ENCODE measurements around the gene PACC1. TPM values are rescaled to one million over a fixed set of nuclear protein-coding genes. Genes with fewer than 3 reads are reported as not detected.
"Not testable (repeated sequence)": the region's sequence is repeated elsewhere in the genome, so short reads cannot be mapped to it uniquely, and the experiment has no call there.

The PACC1 gene
- total RNA-seq, 1 experiment from 2014 or later = 14.8 TPM

GRCh38 chr1:212359794-212360479, 54.7 kb downstream of the PACC1 start:
- no peak for DNase-seq (ENCODE audit: low read depth)
- in situ Hi-C loops (cut with HindIII; ENCODE audit: low pct_unique_long_range_greater_than_20kb, low sequenced_read_pairs) = no loop called here

DNA sequence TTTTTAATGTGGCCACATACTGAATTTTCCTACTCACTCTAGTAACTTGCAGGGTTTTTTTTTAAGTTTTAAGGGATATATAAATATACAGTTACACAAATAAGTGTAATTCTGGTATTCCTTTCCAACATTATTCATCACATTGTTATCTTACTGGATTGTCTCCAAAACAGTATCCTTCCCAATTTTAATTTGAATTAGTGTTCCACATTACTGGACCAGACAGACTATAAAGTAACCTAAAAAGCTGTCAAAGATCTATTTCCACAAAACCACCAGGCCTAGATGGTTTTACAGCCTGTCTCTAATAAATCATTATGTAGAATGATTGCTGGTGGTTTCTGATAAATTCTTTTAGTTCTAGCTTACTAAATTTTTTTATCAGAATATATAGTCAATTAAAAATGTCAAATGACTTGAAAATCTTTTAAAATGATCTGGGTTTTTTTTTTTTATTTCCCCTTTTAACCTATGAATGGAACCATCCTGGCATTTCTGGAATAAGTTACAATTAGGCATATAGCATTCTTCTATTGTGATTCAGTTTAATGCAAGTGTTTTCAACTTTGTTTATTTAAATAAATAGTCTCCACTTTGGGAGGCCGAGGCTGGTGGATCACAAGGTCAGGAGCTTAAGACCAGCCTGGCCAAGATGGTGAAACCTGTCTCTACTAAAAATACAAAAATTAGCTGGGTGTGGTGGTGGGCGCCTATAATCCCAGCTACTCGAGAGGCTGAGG, 59.3 kb downstream of the PACC1 start:
- DNase-seq (ENCODE audit: low read depth) = no peak
- in situ Hi-C loops (cut with HindIII; ENCODE audit: low pct_unique_long_range_greater_than_20kb, low sequenced_read_pairs) = no loop called here

DNA sequence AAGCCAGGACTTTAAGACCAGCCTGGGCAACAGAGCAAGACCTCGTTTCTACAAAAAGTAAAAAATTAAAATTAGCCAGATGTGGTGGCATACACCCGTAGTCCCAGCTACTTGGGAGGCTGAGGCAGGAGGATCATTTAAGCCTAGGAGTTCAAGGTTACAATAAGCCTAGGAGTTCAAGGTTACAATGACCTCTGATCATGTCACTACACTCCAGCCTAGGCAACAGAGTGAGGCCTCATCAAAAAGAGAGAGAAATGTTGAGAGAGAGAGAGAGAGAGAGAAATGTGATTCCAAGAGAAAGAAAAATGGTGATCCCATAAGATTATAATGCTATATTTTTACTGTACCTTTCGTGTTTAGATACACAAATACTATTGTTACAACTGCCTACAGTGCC, 60.2 kb downstream of the PACC1 start:
- DNase-seq (ENCODE audit: low read depth) = no peak
- in situ Hi-C loops (cut with HindIII; ENCODE audit: low pct_unique_long_range_greater_than_20kb, low sequenced_read_pairs) = no loop called here

DNA sequence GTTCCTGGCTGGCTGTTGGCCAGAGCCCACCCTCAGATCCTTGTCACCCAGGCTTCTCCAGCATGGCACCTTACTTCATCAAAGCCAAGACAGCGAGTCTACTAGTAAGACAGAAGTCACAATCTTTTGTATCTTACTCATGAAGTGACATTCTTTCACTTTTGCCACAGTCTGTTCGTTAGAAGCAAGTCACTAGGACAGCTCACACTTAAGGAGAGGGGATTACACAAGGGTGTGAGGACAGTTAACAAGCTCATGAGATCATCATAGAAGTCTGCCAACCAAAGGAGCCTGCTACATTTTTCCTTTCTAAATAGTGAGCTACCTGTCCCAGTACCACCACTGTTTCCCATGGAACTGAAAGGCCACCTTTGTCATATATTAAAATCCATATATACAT, 61.5 kb downstream of the PACC1 start:
- in situ Hi-C loops (cut with HindIII; ENCODE audit: low pct_unique_long_range_greater_than_20kb, low sequenced_read_pairs) = no loop called here
- DNase-seq (ENCODE audit: low read depth) = no peak

DNA sequence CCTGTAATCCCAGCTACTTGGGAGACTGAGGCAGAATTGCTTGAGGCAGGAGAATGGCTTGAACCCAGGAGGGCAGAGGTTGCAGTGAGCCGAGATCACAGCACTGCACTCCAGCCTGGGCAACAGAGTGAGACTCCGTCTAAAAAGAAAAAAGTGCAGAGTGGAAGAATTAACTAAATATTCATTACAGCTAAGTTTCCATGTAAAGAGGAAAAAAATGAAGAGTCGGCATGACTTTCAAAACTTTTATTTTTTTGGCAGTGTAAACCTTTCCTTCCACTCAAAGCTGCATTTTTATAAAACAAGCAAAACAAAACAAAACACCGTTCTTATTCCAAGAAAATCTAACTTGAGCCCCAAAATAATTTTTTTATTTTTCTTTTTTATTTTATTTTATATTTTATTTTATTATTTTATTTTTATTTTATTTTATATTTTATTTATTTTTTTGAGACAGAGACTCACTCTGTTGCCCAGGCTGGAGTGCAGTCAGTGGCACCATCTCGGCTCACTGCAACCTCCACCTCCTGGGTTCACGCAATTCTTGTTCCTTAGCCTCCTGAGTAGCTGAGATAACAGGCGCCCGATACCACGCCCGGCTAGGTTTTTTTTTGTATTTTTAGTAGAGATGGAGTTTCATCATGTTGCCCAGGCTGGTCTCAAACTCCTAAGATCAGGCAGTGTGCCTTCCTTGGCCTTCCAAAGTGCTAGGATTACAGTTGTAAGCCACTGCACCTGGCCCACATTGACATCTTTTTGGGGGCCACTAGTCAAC, 62.9 kb downstream of the PACC1 start:
- in situ Hi-C loops (cut with HindIII; ENCODE audit: low pct_unique_long_range_greater_than_20kb, low sequenced_read_pairs) = no loop called here
- DNase-seq (ENCODE audit: low read depth) = no peak

GRCh38 chr1:212346601-212347000, 68.1 kb downstream of the PACC1 start:
- no peak for DNase-seq (ENCODE audit: low read depth)
- in situ Hi-C loops (cut with HindIII; ENCODE audit: low pct_unique_long_range_greater_than_20kb, low sequenced_read_pairs) = no loop called here

DNA sequence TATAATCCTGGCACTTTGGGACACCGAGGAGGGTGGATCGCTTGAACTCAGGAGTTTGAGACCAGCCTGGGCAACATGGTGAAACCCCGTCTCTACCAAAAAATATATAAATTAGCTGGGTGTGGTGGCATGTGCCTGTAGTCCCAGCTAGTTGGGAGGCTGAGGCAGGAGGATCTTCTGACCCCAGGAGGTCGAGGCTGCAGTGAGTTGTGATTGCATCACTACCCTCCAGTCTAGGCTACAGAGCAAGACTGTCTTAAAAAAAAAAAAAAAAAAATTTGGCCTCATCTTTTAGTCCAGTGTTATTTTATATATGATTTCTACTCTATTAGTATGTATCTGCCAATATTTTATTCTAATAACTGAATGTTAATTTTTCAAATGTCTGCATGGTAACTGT, 69.8 kb downstream of the PACC1 start:
- in situ Hi-C loops (cut with HindIII; ENCODE audit: low pct_unique_long_range_greater_than_20kb, low sequenced_read_pairs) = no loop called here
- DNase-seq (ENCODE audit: low read depth) = no peak

DNA sequence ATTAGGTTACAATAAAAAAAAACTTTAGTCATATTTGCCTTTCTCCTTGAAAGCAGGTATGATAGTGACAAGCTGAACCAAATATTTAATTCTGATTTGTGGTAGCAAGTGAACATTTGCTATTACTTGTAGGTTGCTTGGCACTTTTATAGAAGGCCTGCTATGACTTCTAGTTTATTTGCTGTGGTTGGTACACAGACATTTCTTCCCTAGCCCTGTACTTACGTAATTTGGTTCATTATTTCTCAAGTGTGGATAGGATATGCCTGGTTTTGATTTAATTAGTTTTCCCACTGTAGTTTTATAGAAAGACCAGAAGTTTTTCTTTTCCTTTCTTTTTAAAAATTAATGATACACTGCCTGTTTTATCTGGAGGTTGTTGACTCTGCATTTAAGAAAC, 73.6 kb downstream of the PACC1 start:
- in situ Hi-C loops (cut with HindIII; ENCODE audit: low pct_unique_long_range_greater_than_20kb, low sequenced_read_pairs) = no loop called here
- no peak for DNase-seq (ENCODE audit: low read depth)

GRCh38 chr1:212329105-212329504, 85.6 kb downstream of the PACC1 start:
- DNase-seq (ENCODE audit: low read depth) = no peak
- in situ Hi-C loops (cut with HindIII; ENCODE audit: low pct_unique_long_range_greater_than_20kb, low sequenced_read_pairs) = no loop called here

DNA sequence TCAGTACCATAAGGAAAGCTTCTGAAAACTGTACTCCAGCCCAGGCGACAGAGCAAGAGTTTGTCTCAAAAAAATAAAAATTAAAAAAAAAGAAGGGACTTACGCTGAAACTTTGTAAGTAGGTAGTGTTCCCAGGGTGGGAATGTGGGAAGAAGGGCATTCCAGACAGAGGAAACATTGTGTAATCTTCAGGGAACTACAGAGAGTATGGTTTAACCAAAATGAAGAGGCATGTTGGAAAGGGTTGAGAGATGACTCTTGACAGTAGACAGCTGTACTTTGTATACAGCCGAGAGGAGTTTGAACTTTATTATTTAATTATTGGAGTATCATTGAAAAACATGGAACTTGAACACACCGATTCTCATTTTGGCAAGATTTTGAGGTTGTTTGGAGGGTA, 86.4 kb downstream of the PACC1 start:
- no peak for DNase-seq (ENCODE audit: low read depth)
- in situ Hi-C loops (cut with HindIII; ENCODE audit: low pct_unique_long_range_greater_than_20kb, low sequenced_read_pairs) = no loop called here

GRCh38 chr1:212326541-212326940, 88.1 kb downstream of the PACC1 start:
- no peak for DNase-seq (ENCODE audit: low read depth)
- in situ Hi-C loops (cut with HindIII; ENCODE audit: low pct_unique_long_range_greater_than_20kb, low sequenced_read_pairs) = no loop called here

- DNase-seq (ENCODE audit: low read depth) = no peak
- in situ Hi-C loops (cut with HindIII; ENCODE audit: low pct_unique_long_range_greater_than_20kb, low sequenced_read_pairs) = no loop called here
Observed at GRCh38 chr1:212323066-212323465, 91.6 kb downstream of the PACC1 start.

- in situ Hi-C loops (cut with HindIII; ENCODE audit: low pct_unique_long_range_greater_than_20kb, low sequenced_read_pairs); DNase-seq (ENCODE audit: low read depth): not testable (repeated sequence)
Observed at GRCh38 chr1:212321031-212321430, 93.7 kb downstream of the PACC1 start.

DNA sequence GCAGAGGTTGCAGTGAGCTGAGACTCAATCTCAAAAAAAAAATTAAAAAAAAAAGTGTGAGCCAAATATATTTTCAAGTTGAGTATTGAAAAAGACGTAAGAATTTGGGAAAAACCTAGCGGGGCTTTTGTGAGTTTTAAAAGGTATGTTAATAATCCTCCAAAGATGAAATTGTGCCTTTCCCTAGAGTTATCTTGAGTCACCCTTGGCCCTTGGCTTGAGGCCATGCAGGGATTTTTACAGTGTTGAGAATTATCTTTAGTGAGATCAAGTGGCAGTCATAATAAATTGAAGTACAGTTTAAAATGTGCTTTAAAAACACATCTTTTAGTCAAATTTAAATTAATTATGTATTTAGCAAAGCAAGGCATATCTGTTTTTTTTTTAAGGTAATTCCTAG, 96.8 kb downstream of the PACC1 start:
- in situ Hi-C loops (cut with HindIII; ENCODE audit: low pct_unique_long_range_greater_than_20kb, low sequenced_read_pairs) = no loop called here
- DNase-seq (ENCODE audit: low read depth) = no peak

GRCh38 chr1:212315907-212316306, 98.8 kb downstream of the PACC1 start:
- in situ Hi-C loops (cut with HindIII; ENCODE audit: low pct_unique_long_range_greater_than_20kb, low sequenced_read_pairs) = no loop called here
- peak; percentile 21 for DNase-seq (ENCODE audit: low read depth)

GRCh38 chr1:212315184-212315583, 99.5 kb downstream of the PACC1 start:
- in situ Hi-C loops (cut with HindIII; ENCODE audit: low pct_unique_long_range_greater_than_20kb, low sequenced_read_pairs) = no loop called here
- DNase-seq (ENCODE audit: low read depth) = no peak
